GM18907 (cell line): ENCODE data around the gene EYA4.

Experiments used
- ATAC-seq: cut with Tn5 transposase; IDR thresholded peaks from one replicate; pipeline ENCODE4 v1.9.1; 2021; ENCODE audit warnings: mild to moderate bottlenecking, moderate library complexity; ENCODE audit not compliant: unreplicated experiment

EYA4 gene

DNA sequence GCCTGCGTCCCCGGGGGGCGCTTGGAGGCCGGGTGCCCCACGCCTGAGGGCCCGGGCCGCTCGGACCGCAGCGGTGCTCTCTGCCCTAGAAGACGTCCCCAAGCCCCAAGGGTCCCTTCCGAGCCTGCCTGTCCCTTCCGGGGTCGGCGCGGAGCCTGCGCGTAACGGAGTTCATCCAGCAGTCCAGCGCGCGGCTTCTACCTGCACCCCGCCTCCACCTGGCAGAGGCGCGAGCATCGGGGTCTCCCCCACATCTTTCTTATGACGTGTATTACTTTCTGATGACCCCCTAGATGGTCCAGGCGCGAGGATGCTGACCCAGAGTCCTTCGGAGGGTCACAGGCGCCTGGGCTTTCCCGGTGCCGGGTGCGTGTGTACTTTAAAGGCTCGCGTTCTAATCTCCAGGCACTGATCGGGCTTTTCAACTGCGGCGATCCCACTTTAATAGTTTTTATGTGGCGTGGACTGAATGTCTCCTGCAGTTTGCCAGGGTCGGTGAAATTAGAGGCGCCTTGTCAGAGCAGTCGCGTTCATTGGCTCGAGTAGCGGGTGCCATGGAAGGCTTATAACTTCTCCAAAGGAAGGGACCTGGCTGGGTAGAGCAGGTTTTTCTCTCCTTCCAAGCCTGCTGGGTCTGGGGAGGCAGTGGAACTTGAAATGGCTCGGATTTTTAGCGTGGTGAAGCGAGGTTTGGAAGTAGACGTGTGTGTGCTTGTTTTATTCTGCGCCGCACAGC, 912 bp downstream of the EYA4 start:
- no peak for ATAC-seq

GRCh38 chr6:133242637-133243585, 1.8 kb downstream of the EYA4 start:
- ATAC-seq, result no peak

- ATAC-seq, result no peak
These were observed 2.7 kb downstream of the EYA4 start for GRCh38 chr6:133243723-133244305.

DNA sequence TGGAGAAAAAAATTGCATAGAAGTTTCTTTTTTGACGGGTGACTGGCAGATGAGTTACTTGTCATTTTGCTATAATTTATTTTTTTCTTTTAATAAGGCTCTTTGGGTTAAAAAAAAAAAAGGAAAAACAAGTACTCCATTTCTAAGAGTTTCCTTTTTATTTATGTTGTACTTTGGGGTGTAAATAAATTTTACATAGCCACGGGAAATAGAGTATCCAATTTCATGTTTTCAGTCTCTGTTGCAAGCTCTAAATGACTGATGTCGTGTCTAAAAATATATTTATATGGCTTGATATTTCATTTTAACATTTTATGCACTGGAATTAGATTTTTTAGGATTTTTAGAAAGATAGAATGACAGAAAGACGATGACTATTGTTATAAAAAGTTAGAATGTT, 3.4 kb downstream of the EYA4 start:
- ATAC-seq, result no peak

- no peak for ATAC-seq
These were observed 3.9 kb downstream of the EYA4 start for GRCh38 chr6:133245007-133245406.

DNA sequence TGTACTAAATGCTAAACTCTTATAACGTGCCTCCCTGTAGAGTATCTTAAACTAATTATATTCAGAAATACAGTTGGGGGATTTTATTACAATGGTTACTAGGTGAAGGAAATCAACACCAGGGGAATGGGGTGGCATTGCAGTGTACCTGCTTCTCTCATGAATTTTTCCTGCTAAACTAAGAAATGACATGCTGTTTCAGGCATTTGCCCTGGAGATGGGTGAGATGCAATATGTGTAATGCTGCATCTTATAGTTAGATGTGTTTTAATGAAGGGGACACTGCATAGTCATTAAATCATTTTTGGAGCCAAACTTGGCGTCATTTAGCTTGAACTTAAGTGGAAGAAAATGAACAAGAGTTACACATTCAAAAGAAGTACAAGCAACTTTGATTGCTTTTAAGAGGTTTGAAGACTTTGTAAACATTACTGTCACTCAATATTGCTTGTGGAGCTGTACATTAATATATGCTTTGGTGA, 4.3 kb downstream of the EYA4 start:
- ATAC-seq, result no peak

- ATAC-seq, result no peak
These were observed 6.4 kb downstream of the EYA4 start for GRCh38 chr6:133247581-133247980.

DNA sequence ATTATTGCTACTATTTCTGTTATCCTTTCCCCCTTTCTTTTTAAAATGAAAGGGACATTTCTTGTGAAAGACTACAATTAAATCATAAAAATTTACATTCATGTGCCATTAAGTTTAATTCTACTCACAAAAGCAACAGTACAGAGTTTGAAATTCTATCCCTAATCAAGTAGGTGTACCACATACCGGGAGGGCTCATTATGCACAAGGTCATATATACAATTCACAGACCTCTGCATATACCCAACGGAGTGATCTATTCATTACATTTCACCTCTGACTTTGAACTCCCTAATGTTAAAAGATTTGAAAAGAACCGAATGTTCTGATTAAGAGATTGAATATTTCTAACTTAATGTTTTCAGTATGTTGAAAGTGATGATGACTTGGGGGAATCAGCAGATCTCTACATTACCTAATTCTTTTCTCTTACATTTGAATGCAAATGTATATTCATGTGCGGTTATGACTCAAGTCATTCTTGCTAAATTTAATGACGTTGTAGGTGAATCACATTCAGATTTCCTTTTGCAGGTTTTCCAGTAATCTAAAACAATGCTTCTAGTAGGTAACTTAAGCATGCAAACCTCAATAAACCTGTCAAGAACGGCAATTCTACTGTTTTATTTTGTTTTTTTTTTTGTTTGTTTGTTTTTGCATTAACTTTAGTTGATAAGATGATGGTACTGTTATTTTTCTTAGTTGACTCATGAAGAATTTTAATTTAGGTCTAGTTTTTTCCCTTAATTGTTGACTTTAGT, 7.3 kb downstream of the EYA4 start:
- ATAC-seq, result no peak

GRCh38 chr6:133251688-133252087, 10.5 kb downstream of the EYA4 start:
- no peak for ATAC-seq

DNA sequence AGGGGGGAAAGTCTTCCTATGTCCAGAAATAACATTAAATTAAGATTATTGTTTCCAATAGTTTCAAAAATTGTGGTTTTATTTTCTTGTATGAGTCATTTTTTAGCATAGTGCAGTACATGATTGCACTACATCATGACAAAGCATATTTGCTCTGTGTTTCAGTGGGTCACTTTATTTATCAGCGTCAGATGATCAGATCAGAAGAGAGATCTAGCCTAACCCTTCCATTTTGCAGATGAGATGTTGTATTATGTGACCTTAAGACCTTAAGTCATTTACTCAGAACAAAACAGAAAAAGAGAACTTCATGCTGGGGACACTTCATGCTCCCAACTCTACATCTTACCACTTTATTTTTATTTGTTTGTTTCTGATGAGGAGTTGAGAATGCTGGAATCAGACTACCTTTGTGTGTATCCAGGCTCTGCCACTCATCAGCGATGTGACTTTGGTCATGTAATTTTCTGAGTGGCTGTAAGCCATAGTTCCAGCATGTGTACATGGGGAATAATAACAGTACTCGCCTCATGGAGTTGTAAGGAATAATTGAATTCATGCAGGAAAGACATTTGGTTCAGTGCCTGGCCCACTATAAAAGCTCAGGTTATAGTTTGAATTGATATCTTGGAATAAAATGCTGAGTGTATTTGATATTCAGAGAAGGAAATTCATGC, 13.5 kb downstream of the EYA4 start:
- ATAC-seq, result no peak

GRCh38 chr6:133257545-133258105, 16.5 kb downstream of the EYA4 start:
- no peak for ATAC-seq

- no peak for ATAC-seq
These were observed 18.4 kb downstream of the EYA4 start for GRCh38 chr6:133259561-133259960.

GRCh38 chr6:133262804-133263203, 21.6 kb downstream of the EYA4 start:
- ATAC-seq, result no peak

DNA sequence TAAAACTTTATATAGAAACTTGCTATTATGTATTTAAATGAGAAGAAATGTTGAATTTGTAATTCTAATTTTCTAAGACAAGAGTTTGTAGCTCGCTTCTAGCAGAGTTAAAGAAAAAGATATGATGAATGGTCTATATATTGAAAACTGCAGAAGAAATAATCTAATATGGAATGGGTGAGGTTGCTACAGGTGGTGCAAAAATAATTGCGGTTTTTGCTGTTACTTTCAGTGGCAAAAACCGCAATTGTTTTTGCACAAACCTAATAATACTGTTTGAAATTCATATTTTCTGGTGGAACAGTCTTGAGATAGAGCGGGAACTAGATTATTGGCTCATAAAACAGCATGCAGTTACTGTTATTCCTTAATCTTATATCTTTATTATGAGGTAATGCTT, 23.9 kb downstream of the EYA4 start:
- no peak for ATAC-seq

GRCh38 chr6:133266186-133266585, 25.0 kb downstream of the EYA4 start:
- ATAC-seq, result no peak

- ATAC-seq, result no peak
These were observed 27.5 kb downstream of the EYA4 start for GRCh38 chr6:133268621-133269020.

- no peak for ATAC-seq
These were observed 33.7 kb downstream of the EYA4 start for GRCh38 chr6:133274813-133275212.

- ATAC-seq, result no peak
These were observed 34.1 kb downstream of the EYA4 start for GRCh38 chr6:133275213-133275612.

DNA sequence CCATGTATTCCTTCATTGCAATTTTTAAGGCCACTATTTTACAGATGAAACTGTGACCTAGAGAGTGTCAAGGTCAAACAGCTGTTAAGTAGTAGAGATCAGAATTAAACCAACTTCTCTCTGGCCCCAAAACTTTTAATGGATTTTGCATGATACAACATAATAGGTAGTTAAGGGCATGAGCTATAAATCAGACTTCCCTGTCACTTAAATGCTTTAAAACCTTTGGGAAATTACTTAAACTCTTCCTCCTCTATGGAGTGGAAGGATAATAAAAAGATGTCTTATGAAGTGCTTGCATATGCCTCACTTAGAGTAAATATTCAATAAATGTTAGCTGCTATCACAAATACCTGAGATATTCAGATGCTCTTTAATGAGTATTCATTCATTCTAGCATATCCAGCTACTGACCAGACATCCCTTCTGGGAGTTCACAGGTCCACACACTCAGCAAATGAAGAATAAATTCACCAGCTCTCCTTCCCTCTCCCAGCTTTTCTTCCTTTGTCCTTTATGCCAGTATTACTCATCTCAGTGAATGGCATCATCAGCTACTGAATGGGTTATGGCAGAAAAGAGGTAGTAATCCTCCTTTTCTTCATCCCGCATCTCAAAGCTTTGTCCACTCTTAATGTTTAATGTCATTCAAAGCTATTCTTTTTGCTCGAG, 36.2 kb downstream of the EYA4 start:
- no peak for ATAC-seq
